ENCODE results near the gene MTHFD1.

Gene MTHFD1

GRCh38 chr14:64501411-64502171 lies 113.4 kb downstream of the MTHFD1 start:
- DNase-seq, result peak; percentile 16

GRCh38 chr14:64502456-64502855 lies 114.3 kb downstream of the MTHFD1 start:
- no peak for DNase-seq

GRCh38 chr14:64502887-64503433 lies 114.8 kb downstream of the MTHFD1 start:
- DNase-seq, result no peak

GRCh38 chr14:64503434-64504309 lies 115.5 kb downstream of the MTHFD1 start, which contains the start of gene ZBTB25:
Gene ZBTB25 (minus strand): TSS chr14:64503838. CDS start chr14:64490533, 13,305 bp downstream.
- peak; percentile 76 for DNase-seq

- DNase-seq, result peak; percentile 66
These were observed 116.2 kb downstream of the MTHFD1 start, which contains the start of gene ZBTB1 for GRCh38 chr14:64504310-64504896. Gene ZBTB1 (plus strand): TSS chr14:64504770. CDS start chr14:64521505, 16,735 bp downstream.

GRCh38 chr14:64504897-64505794 lies 117.0 kb downstream of the MTHFD1 start:
- DNase-seq, result peak; percentile 86

- DNase-seq, result no peak
These were observed 118.6 kb downstream of the MTHFD1 start for GRCh38 chr14:64506721-64507120.

- DNase-seq, result no peak
These were observed 119.4 kb downstream of the MTHFD1 start for GRCh38 chr14:64507376-64508156.

GRCh38 chr14:64508215-64508776 lies 120.1 kb downstream of the MTHFD1 start:
- DNase-seq, result no peak

GRCh38 chr14:64509036-64509435 lies 120.9 kb downstream of the MTHFD1 start:
- no peak for DNase-seq

All from NCI-H510A treated with DMSO at 0.1 percent for 48 hours (cell line).